HUES48 (cell line): Measurements from ENCODE around the gene PPP1R1B.

Experiments
- H3K27ac ChIP-seq: one replicate; pipeline ENCODE4 v1.7.0; 2013; ENCODE audit warnings: low read depth, low read length, inconsistent platforms
- H3K27me3 ChIP-seq: 2 replicates; pipeline ENCODE4 v1.6.1; 2013; ENCODE audit warnings: mild to moderate bottlenecking, low read length; ENCODE audit not compliant: control insufficient read depth, insufficient read depth
- H3K36me3 ChIP-seq: 2 replicates; pipeline ENCODE4 v1.6.1; 2013; ENCODE audit warnings: low read length; ENCODE audit not compliant: control insufficient read depth, insufficient read depth
- H3K4me1 ChIP-seq: 2 replicates; pipeline ENCODE4 v1.6.1; 2013; ENCODE audit warnings: mild to moderate bottlenecking, low read length; ENCODE audit not compliant: control insufficient read depth, insufficient read depth
- H3K4me3 ChIP-seq: 2 replicates; pipeline ENCODE4 v1.5.1; 2013; ENCODE audit warnings: mild to moderate bottlenecking, low read depth, low read length
- H3K9ac ChIP-seq: 2 replicates; pipeline ENCODE4 v1.6.1; 2013; ENCODE audit warnings: mild to moderate bottlenecking, low read depth, low read length, moderate library complexity
- H3K9me3 ChIP-seq: 2 replicates; pipeline ENCODE4 v1.6.1; 2013; ENCODE audit warnings: low read length; ENCODE audit not compliant: control insufficient read depth, insufficient read depth

The PPP1R1B gene

DNA sequence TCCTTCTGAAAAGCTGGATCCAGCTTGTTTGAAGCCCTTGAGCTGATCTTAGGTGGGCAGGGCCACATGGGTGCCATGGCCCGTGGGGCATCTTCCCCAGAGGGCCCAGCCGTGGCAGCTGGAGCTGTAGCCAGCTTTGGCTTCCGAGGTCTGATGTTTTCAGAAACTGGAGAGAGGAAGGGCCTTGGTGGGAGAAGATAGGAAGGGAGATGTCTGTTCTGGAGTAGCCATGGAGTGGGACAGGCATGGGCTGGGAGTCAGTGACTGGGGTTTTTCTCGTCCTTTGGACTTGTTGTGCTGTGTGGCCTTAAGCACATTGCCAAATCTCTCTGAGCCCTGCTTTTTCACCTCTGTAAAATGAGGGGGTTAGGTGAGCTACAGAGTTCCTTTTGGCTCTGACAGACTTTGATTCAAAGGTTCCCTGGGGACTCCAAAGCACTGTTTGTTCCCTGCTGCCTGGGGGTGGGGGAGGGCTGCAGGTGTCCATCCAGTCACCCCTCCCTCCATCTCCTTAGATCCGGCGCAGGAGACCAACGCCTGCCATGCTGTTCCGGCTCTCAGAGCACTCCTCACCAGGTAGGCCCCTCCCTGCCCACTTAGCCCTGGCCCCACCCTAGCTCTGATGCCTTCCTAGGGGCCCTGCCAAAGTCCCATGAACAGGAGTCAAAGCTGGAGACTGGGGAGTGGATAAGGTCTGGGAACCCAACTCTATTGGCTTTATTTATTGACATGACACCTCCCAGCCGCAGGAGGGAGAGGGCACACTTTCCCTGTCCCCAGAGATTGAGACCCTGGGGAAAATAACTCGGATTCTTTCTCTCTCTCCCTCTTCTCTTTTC is 2.1 kb downstream of the PPP1R1B start:
- H3K27me3 ChIP-seq: peaks cover 53% of the 10 kb centered on the region

DNA sequence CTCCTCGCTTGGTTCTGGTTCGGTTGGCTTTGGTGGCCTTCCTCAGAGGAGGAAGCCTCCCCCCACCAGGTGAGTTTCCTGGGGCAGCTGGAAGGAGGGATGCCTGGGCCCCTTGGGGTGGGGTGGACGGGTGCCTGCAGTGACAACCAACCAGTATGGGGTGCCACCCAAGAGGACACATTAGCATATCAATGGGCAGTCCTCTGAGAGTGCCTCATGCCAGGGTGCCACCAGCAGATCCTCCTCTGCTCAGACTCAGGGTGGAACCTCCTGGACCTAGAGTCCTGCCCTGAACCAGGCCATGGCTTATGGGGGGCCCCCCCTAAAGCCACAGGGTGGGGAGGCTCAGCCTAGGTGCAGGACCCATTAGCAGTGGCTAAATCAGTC is 2.7 kb downstream of the PPP1R1B start:
- Histone ChIP-seq H3K9me3 (no peaks in the 10 kb centered on the region), H3K9ac (no peak overlapping the region), H3K4me1 (peaks cover 58% of the 10 kb centered on the region)

More for the DNA sequence above, 2.1 kb downstream of the PPP1R1B start:
- H3K9me3 ChIP-seq: no peaks in the 10 kb centered on the region
- H3K4me3 ChIP-seq: no peak overlapping the region
- peaks cover 57% of the 10 kb centered on the region for H3K4me1 ChIP-seq
- H3K36me3 ChIP-seq: no peaks in the 10 kb centered on the region
- H3K9ac ChIP-seq: no peak overlapping the region
- H3K27ac ChIP-seq: no peak overlapping the region

DNA sequence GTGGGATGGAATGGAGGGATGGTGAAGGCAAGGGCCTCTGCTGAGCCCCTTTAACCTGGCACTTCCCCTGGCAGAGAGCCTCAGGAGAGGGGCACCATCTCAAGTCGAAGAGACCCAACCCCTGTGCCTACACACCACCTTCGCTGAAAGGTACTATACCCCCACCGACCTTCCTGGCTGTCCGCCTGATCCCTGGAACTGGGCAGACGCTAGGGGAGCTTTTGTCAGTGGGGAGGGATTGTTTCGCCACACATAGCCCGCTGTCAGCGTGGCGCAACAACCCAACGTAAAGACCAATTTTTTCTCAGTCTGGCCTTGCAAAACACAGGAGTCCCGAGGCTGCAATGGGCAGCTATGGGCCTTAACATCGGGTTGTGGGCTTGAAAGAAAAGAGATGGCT is 3.1 kb downstream of the PPP1R1B start:
- H3K9me3 ChIP-seq: no peaks in the 10 kb centered on the region
- no peak overlapping the region for H3K9ac ChIP-seq
- H3K4me1 ChIP-seq: peaks cover 58% of the 10 kb centered on the region
- no peak overlapping the region for H3K4me3 ChIP-seq
- H3K27ac ChIP-seq: no peak overlapping the region
- peaks cover 45% of the 10 kb centered on the region for H3K27me3 ChIP-seq
- no peaks in the 10 kb centered on the region for H3K36me3 ChIP-seq

More for the DNA sequence above, 2.7 kb downstream of the PPP1R1B start:
- H3K27ac ChIP-seq: no peak overlapping the region
- peaks cover 49% of the 10 kb centered on the region for H3K27me3 ChIP-seq
- no peak overlapping the region for H3K4me3 ChIP-seq
- H3K36me3 ChIP-seq: no peaks in the 10 kb centered on the region

DNA sequence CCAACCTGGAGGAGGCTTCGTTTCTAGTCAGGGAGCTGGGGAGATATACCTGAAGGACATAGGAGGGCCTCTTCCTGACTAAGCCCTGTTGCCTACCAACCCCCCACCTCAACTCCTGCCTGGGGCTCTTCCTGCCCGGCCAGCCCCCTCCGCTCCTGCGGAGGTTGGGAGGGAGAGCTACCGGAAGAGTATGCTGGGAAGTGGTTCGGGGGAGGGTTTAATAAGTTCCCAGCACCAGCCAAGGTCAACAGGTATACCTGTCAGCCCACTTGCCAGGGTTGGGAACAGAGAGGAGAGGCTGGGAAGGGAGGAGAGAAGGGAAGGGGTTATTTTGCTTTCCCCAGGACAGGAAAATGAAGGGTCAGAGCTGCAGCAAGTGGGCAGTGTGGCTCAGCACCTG is 4.7 kb downstream of the PPP1R1B start:
- Histone ChIP-seq H3K4me3 (no peak overlapping the region), H3K9me3 (no peaks in the 10 kb centered on the region), H3K36me3 (no peaks in the 10 kb centered on the region), H3K4me1 (peaks cover 63% of the 10 kb centered on the region), H3K27me3 (peaks cover 30% of the 10 kb centered on the region), H3K27ac (no peak overlapping the region), H3K9ac (no peak overlapping the region)

GRCh38 chr17:39632153-39632941 is 5.6 kb downstream of the PPP1R1B start:
- peaks cover 21% of the 10 kb centered on the region for H3K27me3 ChIP-seq
- no peaks in the 10 kb centered on the region for H3K9me3 ChIP-seq
- no peak overlapping the region for H3K27ac ChIP-seq
- H3K4me3 ChIP-seq: no peak overlapping the region
- H3K36me3 ChIP-seq: no peaks in the 10 kb centered on the region
- no peak overlapping the region for H3K9ac ChIP-seq
- H3K4me1 ChIP-seq: peaks cover 67% of the 10 kb centered on the region

- Histone ChIP-seq H3K36me3 (no peaks in the 10 kb centered on the region), H3K27me3 (peaks cover 8% of the 10 kb centered on the region), H3K4me1 (peaks cover 65% of the 10 kb centered on the region), H3K9ac (no peak overlapping the region), H3K9me3 (no peaks in the 10 kb centered on the region), H3K4me3 (no peak overlapping the region), H3K27ac (no peak overlapping the region)
Observed at GRCh38 chr17:39633570-39634183, 6.9 kb downstream of the PPP1R1B start.

DNA sequence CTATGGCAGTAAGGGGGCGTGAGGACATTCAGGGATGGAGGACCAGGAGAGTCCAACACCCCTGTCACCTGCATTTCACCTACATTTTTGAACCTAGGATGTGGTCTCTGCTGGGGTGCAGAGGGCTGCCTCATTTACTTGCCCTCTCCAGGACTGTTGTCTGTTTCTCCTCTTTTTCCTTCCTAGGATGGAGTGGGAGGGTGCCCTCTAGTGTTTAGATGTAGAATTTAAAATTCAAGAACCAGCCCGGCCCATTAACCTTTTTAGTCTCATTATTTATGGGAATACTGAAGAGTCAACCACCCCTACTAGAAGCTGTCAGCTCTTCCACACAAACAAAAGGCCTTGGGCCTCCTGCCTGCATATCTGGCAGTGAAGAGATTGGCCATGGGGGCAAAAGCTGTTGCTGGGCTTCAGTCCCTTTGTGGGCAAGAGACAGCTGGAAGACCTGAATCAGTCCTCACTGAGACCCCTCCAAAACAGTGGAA is 7.7 kb downstream of the PPP1R1B start:
- no peak overlapping the region for H3K9ac ChIP-seq
- H3K9me3 ChIP-seq: no peaks in the 10 kb centered on the region
- H3K27me3 ChIP-seq: peaks cover under 1% of the 10 kb centered on the region; the same call in 1 of the 2 replicates
- H3K36me3 ChIP-seq: no peaks in the 10 kb centered on the region
- peak overlapping the region; percentile 5 for H3K27ac ChIP-seq
- peaks cover 60% of the 10 kb centered on the region for H3K4me1 ChIP-seq
- no peak overlapping the region for H3K4me3 ChIP-seq

GRCh38 chr17:39635614-39636176 is 8.9 kb downstream of the PPP1R1B start:
- Histone ChIP-seq H3K27ac (no peak overlapping the region), H3K9ac (no peak overlapping the region), H3K4me3 (no peak overlapping the region), H3K4me1 (peaks cover 58% of the 10 kb centered on the region), H3K36me3 (no peaks in the 10 kb centered on the region), H3K27me3 (no peaks in the 10 kb centered on the region), H3K9me3 (no peaks in the 10 kb centered on the region)

DNA sequence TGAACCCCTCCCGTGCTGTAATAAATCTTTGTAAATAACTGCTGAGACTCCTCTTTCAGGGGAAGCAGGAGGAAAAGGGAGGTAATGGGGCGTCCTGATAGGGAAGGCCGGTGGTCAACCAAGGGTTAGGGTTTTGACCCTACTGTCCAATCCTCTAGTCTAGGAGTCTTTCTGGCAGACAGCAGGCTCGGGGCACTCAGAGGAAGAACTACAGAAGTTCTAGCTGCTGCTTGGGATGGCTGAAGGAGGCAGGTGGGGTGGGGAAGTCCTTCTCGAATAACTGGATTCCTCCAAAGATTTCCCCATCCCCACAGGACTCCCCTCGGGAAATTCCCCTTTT is 9.8 kb downstream of the PPP1R1B start:
- Histone ChIP-seq H3K36me3 (no peaks in the 10 kb centered on the region), H3K4me3 (peak overlapping the region; percentile 74), H3K9me3 (no peaks in the 10 kb centered on the region), H3K9ac (no peak overlapping the region), H3K27ac (peak overlapping the region; percentile 83), H3K27me3 (no peaks in the 10 kb centered on the region), H3K4me1 (peaks cover 51% of the 10 kb centered on the region)

DNA sequence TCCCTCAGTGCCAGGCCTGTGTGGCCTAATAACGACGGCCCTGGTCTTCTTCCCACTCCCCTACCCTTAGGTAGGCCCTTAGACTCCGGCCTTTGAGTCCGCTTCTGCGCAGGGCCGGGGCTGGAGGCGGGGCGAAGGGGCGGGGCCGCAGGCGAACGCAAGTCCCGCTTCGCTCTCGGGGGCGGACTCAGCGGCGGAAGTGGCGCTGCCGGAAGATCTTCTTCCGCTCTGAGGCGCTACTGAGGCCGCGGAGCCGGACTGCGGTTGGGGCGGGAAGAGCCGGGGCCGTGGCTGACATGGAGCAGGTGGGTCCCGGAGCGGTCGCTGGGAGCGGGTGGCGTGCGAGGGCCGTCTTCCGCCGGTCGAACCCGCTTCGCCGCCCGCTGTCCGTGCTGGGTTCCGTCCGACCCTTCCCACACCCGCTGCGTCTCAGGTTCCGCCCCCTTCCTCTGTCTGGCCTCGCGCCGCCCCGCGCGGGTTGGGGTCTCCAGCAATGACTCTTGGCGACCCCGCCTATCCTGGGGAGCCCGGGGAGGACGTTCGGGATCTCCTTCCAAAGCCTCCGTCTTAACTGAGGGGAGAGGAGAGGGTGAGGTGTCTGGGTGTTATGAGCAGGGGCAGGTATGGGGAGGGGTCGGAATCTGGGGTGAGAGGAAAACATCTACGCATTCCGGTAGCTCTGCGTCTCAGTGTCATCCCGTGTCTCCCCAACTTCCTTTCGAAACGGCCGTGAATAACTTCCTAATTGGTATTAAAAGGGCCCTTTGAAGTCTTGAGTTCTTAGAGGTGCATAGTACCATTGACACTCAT is 10.4 kb downstream of the PPP1R1B start, which contains the start of gene STARD3:
Gene STARD3, plus strand, starts transcription at position 218 of the 810 bp plus-strand sequence. CDS start 16,388 bp downstream, outside the sequence.
- no peaks in the 10 kb centered on the region for H3K36me3 ChIP-seq
- no peaks in the 10 kb centered on the region for H3K9me3 ChIP-seq
- peak within 1 kb of the TSS; percentile 74 for H3K4me3 ChIP-seq
- H3K4me1 ChIP-seq: peaks cover 45% of the 10 kb centered on the region
- no peaks in the 10 kb centered on the region for H3K27me3 ChIP-seq
- H3K9ac ChIP-seq: peak within 1 kb of the TSS; percentile 31; the same call in 1 of the 2 replicates
- peak within 1 kb of the TSS; percentile 83 for H3K27ac ChIP-seq
